ENCODE measurements around the gene HEBP1. TPM values are rescaled to one million over a fixed set of nuclear protein-coding genes. Genes with fewer than 3 reads are reported as not detected.

The HEBP1 gene
- total RNA-seq, 1 donor from 2014 or later: 72.7 TPM

DNA sequence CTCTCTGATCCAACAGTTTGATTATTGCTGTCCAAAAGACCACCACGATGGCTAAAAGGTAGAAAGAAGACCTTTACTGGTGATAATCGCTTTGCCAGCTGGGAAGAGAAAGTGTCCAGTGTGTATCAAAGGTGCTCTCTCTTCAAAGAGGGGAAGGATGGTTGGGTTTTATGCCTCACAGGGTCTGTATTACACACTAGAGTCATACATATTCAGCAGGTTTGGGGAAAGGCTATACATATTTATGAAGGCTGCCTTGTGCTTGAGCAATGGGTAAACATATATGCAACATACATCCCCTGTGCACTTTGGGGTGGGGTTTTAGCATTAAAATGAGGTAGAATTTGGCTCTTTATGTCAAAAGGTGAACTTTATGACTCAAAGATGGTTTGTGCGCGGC is 66.3 kb downstream of the HEBP1 start:
- intact Hi-C loops (cut with DNase I): no loop called here
- H3K4me3 ChIP-seq: no peak overlapping the region
- no peaks in the 10 kb centered on the region for H3K9me3 ChIP-seq
- no peak for DNase-seq
- no peaks in the 10 kb centered on the region for H3K36me3 ChIP-seq
- H3K27me3 ChIP-seq (ENCODE audit: low read depth): no peaks in the 10 kb centered on the region
- H3K4me1 ChIP-seq: no peaks in the 10 kb centered on the region
- H3K27ac ChIP-seq: no peak overlapping the region
- ATAC-seq: no peak
- TF ChIP-seq, protein P1, sequence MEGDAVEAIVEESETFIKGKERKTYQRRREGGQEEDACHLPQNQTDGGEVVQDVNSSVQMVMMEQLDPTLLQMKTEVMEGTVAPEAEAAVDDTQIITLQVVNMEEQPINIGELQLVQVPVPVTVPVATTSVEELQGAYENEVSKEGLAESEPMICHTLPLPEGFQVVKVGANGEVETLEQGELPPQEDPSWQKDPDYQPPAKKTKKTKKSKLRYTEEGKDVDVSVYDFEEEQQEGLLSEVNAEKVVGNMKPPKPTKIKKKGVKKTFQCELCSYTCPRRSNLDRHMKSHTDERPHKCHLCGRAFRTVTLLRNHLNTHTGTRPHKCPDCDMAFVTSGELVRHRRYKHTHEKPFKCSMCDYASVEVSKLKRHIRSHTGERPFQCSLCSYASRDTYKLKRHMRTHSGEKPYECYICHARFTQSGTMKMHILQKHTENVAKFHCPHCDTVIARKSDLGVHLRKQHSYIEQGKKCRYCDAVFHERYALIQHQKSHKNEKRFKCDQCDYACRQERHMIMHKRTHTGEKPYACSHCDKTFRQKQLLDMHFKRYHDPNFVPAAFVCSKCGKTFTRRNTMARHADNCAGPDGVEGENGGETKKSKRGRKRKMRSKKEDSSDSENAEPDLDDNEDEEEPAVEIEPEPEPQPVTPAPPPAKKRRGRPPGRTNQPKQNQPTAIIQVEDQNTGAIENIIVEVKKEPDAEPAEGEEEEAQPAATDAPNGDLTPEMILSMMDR (IDR thresholded peaks at IDR 0.05): no peak

GRCh38 chr12:12930633-12931219 is 69.3 kb downstream of the HEBP1 start:
- intact Hi-C loops (cut with DNase I): no loop called here
- no peak overlapping the region for H3K27ac ChIP-seq
- TF ChIP-seq, protein P1 (IDR thresholded peaks at IDR 0.05): no peak

DNA sequence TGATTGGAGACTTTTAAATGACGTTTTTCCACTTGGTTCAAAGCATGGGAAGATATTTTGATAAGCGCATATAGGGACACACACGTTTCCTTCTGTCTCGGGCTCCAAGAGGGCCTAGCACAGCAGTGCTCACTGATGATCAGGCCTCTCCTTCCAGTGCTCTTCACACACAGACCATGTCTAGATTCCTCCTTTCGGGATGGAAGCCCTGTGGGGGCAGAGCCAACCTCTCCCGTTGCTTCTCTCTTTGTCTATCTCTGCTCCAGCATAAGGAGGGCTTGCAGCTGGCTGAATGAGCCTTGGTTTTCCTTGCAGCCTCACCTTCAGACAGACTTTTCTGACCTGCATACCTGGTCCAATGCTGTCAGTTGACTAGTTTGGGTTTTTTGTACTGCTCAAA is 70.4 kb downstream of the HEBP1 start:
- Histone ChIP-seq H3K27me3 (ENCODE audit: low read depth) (no peaks in the 10 kb centered on the region), H3K27ac (no peak overlapping the region), H3K4me3 (no peak overlapping the region), H3K4me1 (peaks cover 4% of the 10 kb centered on the region), H3K9me3 (no peaks in the 10 kb centered on the region), H3K36me3 (no peaks in the 10 kb centered on the region)
- TF ChIP-seq, protein P1 (IDR thresholded peaks at IDR 0.05): no peak
- ATAC-seq: no peak
- intact Hi-C loops (cut with DNase I): no loop called here
- DNase-seq: no peak

More at GRCh38 chr12:12930633-12931219, 69.3 kb downstream of the HEBP1 start:
- Histone ChIP-seq H3K4me1 (peaks cover 4% of the 10 kb centered on the region), H3K27me3 (ENCODE audit: low read depth) (no peaks in the 10 kb centered on the region), H3K4me3 (no peak overlapping the region), H3K9me3 (no peaks in the 10 kb centered on the region), H3K36me3 (no peaks in the 10 kb centered on the region)
- DNase-seq (no peak), ATAC-seq (no peak)

- TF ChIP-seq, protein P1 (IDR thresholded peaks at IDR 0.05): no peak
- Histone ChIP-seq H3K4me1 (peaks cover 4% of the 10 kb centered on the region), H3K27ac (peak overlapping the region; percentile 41), H3K4me3 (peak overlapping the region; percentile 56), H3K9me3 (no peaks in the 10 kb centered on the region), H3K36me3 (no peaks in the 10 kb centered on the region), H3K27me3 (ENCODE audit: low read depth) (no peaks in the 10 kb centered on the region)
- DNase-seq: peak; percentile 86
- peak; percentile 84 to 88 for ATAC-seq
- intact Hi-C loops (cut with DNase I): no loop called here
Observed at GRCh38 chr12:12927211-12928079, 72.6 kb downstream of the HEBP1 start.

DNA sequence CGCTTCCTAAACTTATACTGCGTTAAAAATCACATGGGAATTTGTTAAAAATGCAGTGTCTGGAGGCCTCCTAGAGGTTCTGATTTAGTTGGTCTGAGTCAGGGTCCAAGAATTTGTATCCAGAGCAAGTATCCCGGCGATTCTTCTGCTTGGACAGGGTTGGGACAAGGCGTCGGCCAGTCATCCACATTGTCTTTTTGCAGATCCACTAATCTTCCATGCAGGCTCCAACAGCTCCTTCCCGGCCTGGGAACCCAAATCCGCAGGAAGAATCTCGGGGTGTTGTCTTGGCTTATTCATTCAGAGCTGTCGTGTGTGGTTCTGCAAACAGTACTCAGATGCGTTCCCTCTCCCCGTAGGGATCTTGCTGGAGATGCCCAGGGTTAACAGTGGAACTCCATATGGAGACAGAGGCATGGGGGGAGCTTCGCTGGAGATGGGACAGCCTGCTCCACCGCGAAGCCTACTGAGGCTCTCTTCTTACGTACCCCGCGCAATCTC is 73.4 kb downstream of the HEBP1 start:
- no peak overlapping the region for H3K4me3 ChIP-seq
- peak overlapping the region; percentile 31 for H3K27ac ChIP-seq

More for the DNA sequence above, 73.4 kb downstream of the HEBP1 start:
- ATAC-seq (peak; percentile 3 to 13), DNase-seq (no peak)
- H3K27me3 ChIP-seq (ENCODE audit: low read depth): no peaks in the 10 kb centered on the region
- TF ChIP-seq, protein P1 (IDR thresholded peaks at IDR 0.05): no peak
- intact Hi-C loops (cut with DNase I): no loop called here
- H3K4me1 ChIP-seq: peaks cover 4% of the 10 kb centered on the region
- H3K36me3 ChIP-seq: no peaks in the 10 kb centered on the region
- H3K9me3 ChIP-seq: no peaks in the 10 kb centered on the region

Data from lower lobe of right lung (tissue), 2 donors.